HG03196 (cell line): ENCODE measurements around the gene APOD.
A peak's percentile ranks its signal among the peaks of the same experiment; 100 is the strongest.
"Not testable (repeated sequence)": the region's sequence is repeated elsewhere in the genome, so short reads cannot be mapped to it uniquely, and the experiment has no call there.

Experiments used
- ATAC-seq: cut with Tn5 transposase; IDR thresholded peaks from one replicate; pipeline ENCODE4 v1.9.1; 2021; ENCODE audit not compliant: unreplicated experiment

Gene APOD

GRCh38 chr3:195583831-195584542, at the start of gene APOD:
Gene APOD (minus strand): TSS chr3:195583940. CDS start chr3:195579461, 4,479 bp downstream.
- ATAC-seq: no peak

GRCh38 chr3:195633351-195633750, 49.6 kb upstream of the APOD start:
- ATAC-seq: not testable (repeated sequence)

- not testable (repeated sequence) for ATAC-seq
These were observed 48.9 kb upstream of the APOD start for GRCh38 chr3:195632501-195633185.

- ATAC-seq: not testable (repeated sequence)
These were observed 48.3 kb upstream of the APOD start for GRCh38 chr3:195632046-195632445.

- ATAC-seq: not testable (repeated sequence)
These were observed 47.3 kb upstream of the APOD start for GRCh38 chr3:195630938-195631495.

- not testable (repeated sequence) for ATAC-seq
These were observed 46.6 kb upstream of the APOD start for GRCh38 chr3:195630086-195630917.

- ATAC-seq: not testable (repeated sequence)
These were observed 45.9 kb upstream of the APOD start for GRCh38 chr3:195629682-195630081.

- not testable (repeated sequence) for ATAC-seq
These were observed 44.7 kb upstream of the APOD start for GRCh38 chr3:195628386-195628920.

GRCh38 chr3:195627515-195628385, 44.0 kb upstream of the APOD start:
- not testable (repeated sequence) for ATAC-seq

- ATAC-seq: peak; percentile 74
These were observed 41.1 kb upstream of the APOD start for GRCh38 chr3:195624603-195625560.

GRCh38 chr3:195624171-195624570, 40.4 kb upstream of the APOD start:
- peak; percentile 6 for ATAC-seq

- ATAC-seq: not testable (repeated sequence)
These were observed 39.7 kb upstream of the APOD start for GRCh38 chr3:195623217-195623965.

- not testable (repeated sequence) for ATAC-seq
These were observed 38.9 kb upstream of the APOD start for GRCh38 chr3:195622523-195623170.

GRCh38 chr3:195622012-195622411, 38.3 kb upstream of the APOD start:
- not testable (repeated sequence) for ATAC-seq

- ATAC-seq: not testable (repeated sequence)
These were observed 37.4 kb upstream of the APOD start for GRCh38 chr3:195621095-195621494.

- not testable (repeated sequence) for ATAC-seq
These were observed 36.7 kb upstream of the APOD start for GRCh38 chr3:195620476-195620875.

GRCh38 chr3:195619591-195620369, 36.0 kb upstream of the APOD start:
- not testable (repeated sequence) for ATAC-seq
